ENCODE measurements around the gene HDAC4. TPM values are rescaled to one million over a fixed set of nuclear protein-coding genes. Genes with fewer than 3 reads are reported as not detected.

The HDAC4 gene
- total RNA-seq, 1 experiment from 2014 or later = 32.0 TPM

DNA sequence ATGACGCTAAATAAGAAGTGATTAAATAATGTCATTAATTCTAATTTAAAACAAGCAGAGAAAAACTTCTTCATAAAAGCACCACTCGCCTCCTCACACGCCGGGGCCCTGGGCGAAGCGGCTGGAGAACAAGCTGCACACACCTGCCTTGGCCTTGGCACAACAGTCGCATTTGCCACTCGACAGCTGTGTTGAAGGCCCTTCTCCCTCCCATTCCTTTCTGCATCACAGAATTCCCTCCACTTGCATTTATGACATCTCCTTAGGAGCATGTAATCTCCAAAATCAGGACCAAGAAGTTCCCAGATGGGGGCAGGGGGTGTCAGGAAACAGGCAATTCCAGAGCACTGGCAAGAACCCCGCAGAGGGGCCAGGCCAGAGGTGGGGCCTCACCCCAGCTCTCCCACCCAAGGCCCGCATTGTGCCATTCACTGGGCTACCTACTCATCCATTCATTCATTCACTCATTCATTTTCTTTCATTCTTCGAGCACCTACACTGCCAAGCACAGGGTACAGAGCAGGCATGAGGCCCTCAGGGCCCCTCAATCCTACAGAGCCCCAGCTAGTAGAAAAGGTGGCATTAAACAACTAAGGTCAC is 6.4 kb downstream of the HDAC4 start:
- no peak overlapping the region for H3K27ac Mint-ChIP-seq
- Histone ChIP-seq H3K79me2 (ENCODE audit: insufficient read depth, low read length) (peaks cover 38% of the 10 kb centered on the region; the same call in 1 of the 2 replicates), H2BK12ac (ENCODE audit: insufficient read length, low read depth, low read length) (no peak overlapping the region), H2AFZ (ENCODE audit: low read length) (no peak overlapping the region), H3K27ac (ENCODE audit: insufficient read length, low read depth, low read length) (no peak overlapping the region), H3K9me3 (ENCODE audit: control insufficient read depth, low read depth, low read length) (no peaks in the 10 kb centered on the region), H2BK15ac (ENCODE audit: low read depth, low read length) (no peak overlapping the region), H3K18ac (ENCODE audit: insufficient read length, low read depth, low read length) (no peak overlapping the region), H3K27me3 (ENCODE audit: insufficient read depth, low read length) (no peaks in the 10 kb centered on the region), H4K20me1 (ENCODE audit: control insufficient read depth, insufficient read depth, insufficient read length) (no peaks in the 10 kb centered on the region), H3K4ac (ENCODE audit: low read depth, low read length) (no peak overlapping the region), H3K56ac (ENCODE audit: insufficient read length, low read depth, low read length) (no peak overlapping the region), H2BK5ac (ENCODE audit: insufficient read length, low read length) (no peak overlapping the region), H3K79me1 (ENCODE audit: insufficient read depth, low read depth, low read length, poor library complexity, severe bottlenecking) (peaks cover 6% of the 10 kb centered on the region), H3T11ph (ENCODE audit: low read length) (no peak overlapping the region), H4K5ac (ENCODE audit: insufficient read length, low read depth, low read length) (no peak overlapping the region), H3K14ac (ENCODE audit: insufficient read depth, low read length) (no peak overlapping the region), H4K8ac (replicated peaks; ENCODE audit: insufficient read length, low read depth, low read length) (no peak overlapping the region), H2BK20ac (ENCODE audit: low read depth, low read length, poor library complexity, severe bottlenecking) (no peak overlapping the region), H3K4me1 (ENCODE audit: insufficient read depth, low read length) (no peaks in the 10 kb centered on the region; the same call in 1 of the 2 replicates), H4K91ac (ENCODE audit: insufficient read length, low read depth, low read length) (no peak overlapping the region), H2BK120ac (ENCODE audit: low read depth, low read length, poor library complexity, severe bottlenecking) (no peak overlapping the region), H3K4me2 (ENCODE audit: insufficient read depth, insufficient read length, low read length) (no peak overlapping the region), H3K23me2 (ENCODE audit: insufficient read length, low read depth, low read length, poor library complexity, severe bottlenecking) (no peaks in the 10 kb centered on the region), H3K23ac (ENCODE audit: insufficient read length, low read depth, low read length) (no peak overlapping the region), H2AK5ac (ENCODE audit: insufficient read length, low read length) (no peak overlapping the region), H3K9ac (ENCODE audit: extremely low read depth, insufficient read length, low read length) (no peak overlapping the region)
- no CpG with 5 or more reads among the region's 11 CpGs for WGBS (ENCODE audit: extremely low coverage, insufficient read length, low lambda C conversion rate)
- H3K27me3 Mint-ChIP-seq (ENCODE audit: low read depth) = no peaks in the 10 kb centered on the region; the same call in 1 of the 2 replicates
- peaks cover 6 to 8% (median 7%) of the 10 kb centered on the region in 3 experiments for H3K36me3 Mint-ChIP-seq (ENCODE audit: insufficient read depth in 1 of 3, low read depth in 3 of 3)
- H3K4me1 Mint-ChIP-seq = peaks cover 38 to 39% of the 10 kb centered on the region in 2 experiments
- H3K4me3 Mint-ChIP-seq = no peak overlapping the region
- no peaks in the 10 kb centered on the region; a peak in 1 of 5 replicates for H3K9me3 Mint-ChIP-seq
- TF ChIP-seq, protein P1, sequence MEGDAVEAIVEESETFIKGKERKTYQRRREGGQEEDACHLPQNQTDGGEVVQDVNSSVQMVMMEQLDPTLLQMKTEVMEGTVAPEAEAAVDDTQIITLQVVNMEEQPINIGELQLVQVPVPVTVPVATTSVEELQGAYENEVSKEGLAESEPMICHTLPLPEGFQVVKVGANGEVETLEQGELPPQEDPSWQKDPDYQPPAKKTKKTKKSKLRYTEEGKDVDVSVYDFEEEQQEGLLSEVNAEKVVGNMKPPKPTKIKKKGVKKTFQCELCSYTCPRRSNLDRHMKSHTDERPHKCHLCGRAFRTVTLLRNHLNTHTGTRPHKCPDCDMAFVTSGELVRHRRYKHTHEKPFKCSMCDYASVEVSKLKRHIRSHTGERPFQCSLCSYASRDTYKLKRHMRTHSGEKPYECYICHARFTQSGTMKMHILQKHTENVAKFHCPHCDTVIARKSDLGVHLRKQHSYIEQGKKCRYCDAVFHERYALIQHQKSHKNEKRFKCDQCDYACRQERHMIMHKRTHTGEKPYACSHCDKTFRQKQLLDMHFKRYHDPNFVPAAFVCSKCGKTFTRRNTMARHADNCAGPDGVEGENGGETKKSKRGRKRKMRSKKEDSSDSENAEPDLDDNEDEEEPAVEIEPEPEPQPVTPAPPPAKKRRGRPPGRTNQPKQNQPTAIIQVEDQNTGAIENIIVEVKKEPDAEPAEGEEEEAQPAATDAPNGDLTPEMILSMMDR (conservative IDR thresholded peaks at IDR 0.05) = no peak
- no peak for DNase-seq
